NCI-H748 (cell line): ENCODE data around the gene SLC25A24.

ENCODE experiments used
- DNase-seq: peaks from one replicate; lab custom pipeline; 2025; ENCODE audit not compliant: unreplicated experiment; lab: John Stamatoyannopoulos, UW

The SLC25A24 gene

GRCh38 chr1:108106775-108107174 lies 93.4 kb downstream of the SLC25A24 start:
- peak; percentile 17 for DNase-seq

- no peak for DNase-seq
These were observed 100.0 kb downstream of the SLC25A24 start for GRCh38 chr1:108100148-108100547.

- no peak for DNase-seq
These were observed 103.1 kb downstream of the SLC25A24 start for GRCh38 chr1:108097018-108097417.

- no peak for DNase-seq
These were observed 104.1 kb downstream of the SLC25A24 start for GRCh38 chr1:108096089-108096488.

GRCh38 chr1:108089477-108089876 lies 110.7 kb downstream of the SLC25A24 start:
- DNase-seq: no peak

GRCh38 chr1:108085628-108086027 lies 114.5 kb downstream of the SLC25A24 start:
- DNase-seq: no peak

GRCh38 chr1:108084866-108085477 lies 115.2 kb downstream of the SLC25A24 start:
- DNase-seq: no peak
